NCI-H1436 treated with DMSO at 0.1 percent for 48 hours (cell line): Measurements from ENCODE around the gene ZNF425.
A peak's percentile ranks its signal among the peaks of the same experiment; 100 is the strongest.
"Not testable (repeated sequence)": the region's sequence is repeated elsewhere in the genome, so short reads cannot be mapped to it uniquely, and the experiment has no call there.

ENCODE experiments used
- DNase-seq: peaks from one replicate; lab custom pipeline; 2025; lab: John Stamatoyannopoulos, UW

The ZNF425 gene

GRCh38 chr7:149130572-149131198, 4.6 kb upstream of the ZNF425 start:
- DNase-seq: no peak

GRCh38 chr7:149126662-149127266, 640 bp upstream of the ZNF425 start:
- DNase-seq: no peak

GRCh38 chr7:149125189-149125862, 798 bp downstream of the ZNF425 start:
- no peak for DNase-seq

- no peak for DNase-seq
Measured at GRCh38 chr7:149109969-149110368, 16.2 kb downstream of the ZNF425 start.

GRCh38 chr7:149104749-149105148, 21.4 kb downstream of the ZNF425 start:
- DNase-seq: no peak

- no peak for DNase-seq
Measured at GRCh38 chr7:149104214-149104613, 21.9 kb downstream of the ZNF425 start.

- DNase-seq: no peak
Measured at GRCh38 chr7:149103424-149103823, 22.7 kb downstream of the ZNF425 start.

GRCh38 chr7:149102666-149103065, 23.5 kb downstream of the ZNF425 start:
- DNase-seq: no peak

- DNase-seq: no peak
Measured at GRCh38 chr7:149100821-149101220, 25.3 kb downstream of the ZNF425 start.

- no peak for DNase-seq
Measured at GRCh38 chr7:149099058-149099457, 27.1 kb downstream of the ZNF425 start.

GRCh38 chr7:149097088-149097487, 29.0 kb downstream of the ZNF425 start:
- DNase-seq: no peak

GRCh38 chr7:149093228-149093627, 32.9 kb downstream of the ZNF425 start:
- no peak for DNase-seq

- not testable (repeated sequence) for DNase-seq
Measured at GRCh38 chr7:149092244-149092643, 33.9 kb downstream of the ZNF425 start.

- peak; percentile 37 for DNase-seq
Measured at GRCh38 chr7:149090397-149091195, 35.5 kb downstream of the ZNF425 start, which contains the start of gene ZNF786. ZNF786 (minus strand) TSS chr7:149090718; CDS start chr7:149090640, 78 bp downstream.

- DNase-seq: no peak
Measured at GRCh38 chr7:149087376-149087775, 38.7 kb downstream of the ZNF425 start.

GRCh38 chr7:149085866-149086265, 40.3 kb downstream of the ZNF425 start:
- DNase-seq: no peak

- no peak for DNase-seq
Measured at GRCh38 chr7:149084407-149084806, 41.7 kb downstream of the ZNF425 start.

- no peak for DNase-seq
Measured at GRCh38 chr7:149081914-149082313, 44.2 kb downstream of the ZNF425 start.

- DNase-seq: no peak
Measured at GRCh38 chr7:149077594-149077993, 48.5 kb downstream of the ZNF425 start.

- DNase-seq: no peak
Measured at GRCh38 chr7:149075286-149075685, 50.8 kb downstream of the ZNF425 start.

GRCh38 chr7:149074116-149074885, 51.8 kb downstream of the ZNF425 start:
- no peak for DNase-seq

GRCh38 chr7:149072438-149072775, 53.7 kb downstream of the ZNF425 start:
- DNase-seq: no peak
